C4-2B (cell line): ENCODE results near the gene TNFSF8.
A peak's percentile ranks its signal among the peaks of the same experiment; 100 is the strongest.

Experiments
- CTCF ChIP-seq: fragments of 450-650 bp; conservative IDR thresholded peaks from 2 replicates; pipeline ENCODE4 v1.5.1; 2017; ENCODE audit warnings: mild to moderate bottlenecking
- ZFX ChIP-seq: fragments of 450-650 bp; IDR thresholded peaks from 2 replicates; pipeline ENCODE4 v1.6.1; 2017

GRCh38 chr9:114878879-114879564 is 51.4 kb downstream of the TNFSF8 start:
- TF ChIP-seq ZFX, result no peak
- peak; percentile 31 for TF ChIP-seq CTCF
